Measurements from ENCODE around the gene PTPRU.

The PTPRU gene

DNA sequence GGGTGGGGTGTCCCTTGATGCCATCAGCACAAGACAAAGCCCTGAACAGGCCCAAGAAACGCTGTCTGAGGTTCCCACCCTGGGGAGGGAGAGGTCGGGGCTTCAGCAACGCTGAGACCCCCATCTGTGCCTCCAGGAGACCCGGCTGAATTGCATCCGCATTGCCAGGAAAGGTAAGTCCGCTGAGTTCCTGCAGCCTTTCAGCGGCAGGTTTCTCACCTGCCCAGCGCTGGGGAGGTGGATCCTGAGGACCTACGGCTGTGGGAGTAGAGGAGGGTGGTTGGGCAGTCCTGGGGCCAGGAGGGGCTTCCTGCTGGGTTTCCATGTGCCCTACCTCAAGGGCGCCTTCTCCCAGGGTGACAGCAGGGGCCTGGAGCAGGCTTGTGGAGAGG lies 47.5 kb downstream of the PTPRU start:
- H3K4me3 ChIP-seq (replicated peaks; ENCODE audit: low read depth, low read length) = no peak overlapping the region
- DNase-seq (ENCODE audit: extremely low read depth, low read depth) = no peak
- TF ChIP-seq, protein P1, sequence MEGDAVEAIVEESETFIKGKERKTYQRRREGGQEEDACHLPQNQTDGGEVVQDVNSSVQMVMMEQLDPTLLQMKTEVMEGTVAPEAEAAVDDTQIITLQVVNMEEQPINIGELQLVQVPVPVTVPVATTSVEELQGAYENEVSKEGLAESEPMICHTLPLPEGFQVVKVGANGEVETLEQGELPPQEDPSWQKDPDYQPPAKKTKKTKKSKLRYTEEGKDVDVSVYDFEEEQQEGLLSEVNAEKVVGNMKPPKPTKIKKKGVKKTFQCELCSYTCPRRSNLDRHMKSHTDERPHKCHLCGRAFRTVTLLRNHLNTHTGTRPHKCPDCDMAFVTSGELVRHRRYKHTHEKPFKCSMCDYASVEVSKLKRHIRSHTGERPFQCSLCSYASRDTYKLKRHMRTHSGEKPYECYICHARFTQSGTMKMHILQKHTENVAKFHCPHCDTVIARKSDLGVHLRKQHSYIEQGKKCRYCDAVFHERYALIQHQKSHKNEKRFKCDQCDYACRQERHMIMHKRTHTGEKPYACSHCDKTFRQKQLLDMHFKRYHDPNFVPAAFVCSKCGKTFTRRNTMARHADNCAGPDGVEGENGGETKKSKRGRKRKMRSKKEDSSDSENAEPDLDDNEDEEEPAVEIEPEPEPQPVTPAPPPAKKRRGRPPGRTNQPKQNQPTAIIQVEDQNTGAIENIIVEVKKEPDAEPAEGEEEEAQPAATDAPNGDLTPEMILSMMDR (IDR thresholded peaks at IDR 0.05; ENCODE audit: low read depth, low read length, missing control alignments) = no peak

- no peak for DNase-seq (ENCODE audit: extremely low read depth, low read depth)
- no peak overlapping the region for H3K4me3 ChIP-seq (replicated peaks; ENCODE audit: low read depth, low read length)
- TF ChIP-seq, protein P1 (IDR thresholded peaks at IDR 0.05; ENCODE audit: low read depth, low read length, missing control alignments) = no peak
Observed at GRCh38 chr1:29284286-29284960, 48.1 kb downstream of the PTPRU start.

GRCh38 chr1:29284961-29285560 lies 48.7 kb downstream of the PTPRU start:
- TF ChIP-seq, protein P1 (IDR thresholded peaks at IDR 0.05; ENCODE audit: low read depth, low read length, missing control alignments) = no peak
- no peak for DNase-seq (ENCODE audit: extremely low read depth, low read depth)
- H3K4me3 ChIP-seq (replicated peaks; ENCODE audit: low read depth, low read length) = no peak overlapping the region

GRCh38 chr1:29285771-29286170 lies 49.4 kb downstream of the PTPRU start:
- TF ChIP-seq, protein P1 (IDR thresholded peaks at IDR 0.05; ENCODE audit: low read depth, low read length, missing control alignments) = no peak
- DNase-seq (ENCODE audit: extremely low read depth, low read depth) = no peak
- H3K4me3 ChIP-seq (replicated peaks; ENCODE audit: low read depth, low read length) = no peak overlapping the region

- H3K4me3 ChIP-seq (replicated peaks; ENCODE audit: low read depth, low read length) = no peak overlapping the region
- TF ChIP-seq, protein P1 (IDR thresholded peaks at IDR 0.05; ENCODE audit: low read depth, low read length, missing control alignments) = no peak
- DNase-seq (ENCODE audit: extremely low read depth, low read depth) = no peak
Observed at GRCh38 chr1:29286194-29286767, 50.0 kb downstream of the PTPRU start.

GRCh38 chr1:29289493-29289892 lies 53.2 kb downstream of the PTPRU start:
- TF ChIP-seq, protein P1 (IDR thresholded peaks at IDR 0.05; ENCODE audit: low read depth, low read length, missing control alignments) = no peak
- no peak overlapping the region for H3K4me3 ChIP-seq (replicated peaks; ENCODE audit: low read depth, low read length)
- DNase-seq (ENCODE audit: extremely low read depth, low read depth) = no peak
